GM21423 (cell line): ENCODE data around the gene ALKBH1.
"Not testable (repeated sequence)": the region's sequence is repeated elsewhere in the genome, so short reads cannot be mapped to it uniquely, and the experiment has no call there.

Experiments
- ATAC-seq: cut with Tn5 transposase; IDR thresholded peaks from one replicate; pipeline ENCODE4 v1.9.1; 2021; ENCODE audit warnings: mild to moderate bottlenecking, moderate library complexity; ENCODE audit not compliant: unreplicated experiment

ALKBH1 gene

GRCh38 chr14:77674931-77675330 is 32.9 kb downstream of the ALKBH1 start:
- no peak for ATAC-seq

DNA sequence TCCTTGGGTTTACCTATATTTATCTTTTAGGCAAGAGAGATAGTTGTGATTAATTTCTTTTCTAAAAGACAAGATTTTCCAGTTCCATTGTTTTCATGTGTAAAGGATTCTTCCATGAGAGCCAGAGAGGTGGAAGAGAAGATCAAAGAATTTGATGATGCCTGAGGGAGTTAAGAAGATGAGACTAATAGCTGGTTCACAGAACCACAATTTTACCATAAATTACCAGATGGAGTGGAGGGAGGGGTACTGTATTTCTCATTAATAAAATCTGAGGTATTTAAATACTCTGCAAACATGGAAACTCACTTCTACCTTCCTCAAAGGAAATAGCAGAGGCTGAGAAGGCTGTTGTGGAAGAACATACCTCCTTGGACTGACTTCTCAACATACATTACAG is 34.6 kb downstream of the ALKBH1 start:
- no peak for ATAC-seq

DNA sequence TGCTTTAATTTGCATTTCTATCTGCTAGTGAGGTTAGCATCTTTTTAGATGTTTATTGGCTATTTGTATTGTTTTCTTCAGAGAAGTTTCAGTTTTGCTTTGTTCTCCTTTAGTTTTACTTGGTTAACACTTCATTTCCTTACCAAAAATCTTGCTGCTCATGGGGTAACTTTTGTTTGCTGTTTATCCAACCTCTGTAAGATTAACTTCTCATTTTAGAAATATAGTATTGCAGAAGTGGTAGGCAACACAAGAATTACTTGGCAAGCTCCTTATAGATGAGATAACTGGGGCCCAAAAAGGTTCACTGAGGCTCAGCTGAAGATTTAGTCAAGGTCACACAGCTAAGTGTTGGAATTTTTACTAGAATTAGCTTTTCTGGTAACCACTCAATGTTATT is 40.5 kb downstream of the ALKBH1 start:
- ATAC-seq, result no peak

GRCh38 chr14:77663293-77663692 is 44.5 kb downstream of the ALKBH1 start:
- no peak for ATAC-seq

DNA sequence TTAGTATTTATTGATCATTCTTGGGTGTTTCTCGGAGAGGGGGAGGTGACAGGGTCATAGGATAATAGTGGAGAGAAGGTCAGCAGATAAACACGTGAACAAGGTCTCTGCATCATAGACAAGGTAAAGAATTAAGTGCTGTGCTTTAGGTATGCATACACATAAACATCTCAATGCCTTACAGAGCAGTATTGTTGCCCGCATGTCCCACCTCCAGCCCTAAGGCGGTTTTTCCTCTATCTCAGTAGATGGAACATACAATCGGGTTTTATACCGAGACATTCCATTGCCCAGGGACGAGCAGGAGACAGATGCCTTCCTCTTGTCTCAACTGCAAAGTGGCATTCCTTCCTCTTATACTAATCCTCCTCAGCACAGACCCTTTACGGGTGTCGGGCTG is 46.3 kb downstream of the ALKBH1 start:
- ATAC-seq, result not testable (repeated sequence)

DNA sequence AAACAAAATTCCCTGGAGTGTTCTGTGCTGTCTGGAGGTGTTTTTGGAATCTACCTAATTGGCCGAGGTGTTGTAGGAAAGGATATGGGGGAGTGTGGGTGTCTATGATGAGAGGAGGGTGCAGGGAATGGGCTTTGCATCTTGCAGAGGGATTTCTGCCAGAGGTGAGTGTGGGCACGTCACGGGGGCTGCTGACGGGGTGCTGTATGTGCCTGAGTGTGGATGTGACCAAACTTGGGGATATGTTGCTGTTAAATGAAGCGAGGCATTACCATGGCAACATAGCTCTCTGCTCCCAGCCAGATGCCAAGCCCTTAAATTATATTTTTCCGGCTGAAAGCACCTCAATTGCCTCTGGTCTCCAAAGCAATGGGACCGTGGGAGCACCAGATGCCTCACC is 47.1 kb downstream of the ALKBH1 start:
- ATAC-seq, result no peak

GRCh38 chr14:77659831-77660230 is 48.0 kb downstream of the ALKBH1 start:
- no peak for ATAC-seq

DNA sequence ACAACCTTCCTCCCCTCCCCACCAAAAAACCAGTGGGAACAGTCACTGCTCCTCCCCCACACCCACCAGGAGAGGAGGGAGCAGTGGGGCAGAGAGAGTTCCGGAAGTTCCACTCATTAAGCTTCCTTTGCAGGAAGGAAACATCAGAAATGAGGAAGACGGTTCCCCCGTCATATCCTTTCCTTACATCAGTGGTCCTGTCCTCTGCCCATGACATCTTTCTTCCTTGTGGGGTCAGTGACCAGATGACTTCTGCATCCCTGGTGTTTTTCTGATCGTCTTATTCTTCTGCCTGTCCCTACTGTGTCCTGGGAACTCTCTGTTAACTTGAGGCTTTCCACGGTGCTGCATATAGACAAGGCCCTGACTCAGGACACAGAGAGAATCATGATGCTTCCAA is 50.5 kb downstream of the ALKBH1 start:
- ATAC-seq, result no peak

- no peak for ATAC-seq
These were observed 53.8 kb downstream of the ALKBH1 start for GRCh38 chr14:77654001-77654441.

GRCh38 chr14:77649326-77649725 is 58.5 kb downstream of the ALKBH1 start:
- no peak for ATAC-seq

- no peak for ATAC-seq
These were observed 59.2 kb downstream of the ALKBH1 start for GRCh38 chr14:77648520-77649200.

- ATAC-seq, result no peak
These were observed 60.0 kb downstream of the ALKBH1 start for GRCh38 chr14:77647853-77648252.

DNA sequence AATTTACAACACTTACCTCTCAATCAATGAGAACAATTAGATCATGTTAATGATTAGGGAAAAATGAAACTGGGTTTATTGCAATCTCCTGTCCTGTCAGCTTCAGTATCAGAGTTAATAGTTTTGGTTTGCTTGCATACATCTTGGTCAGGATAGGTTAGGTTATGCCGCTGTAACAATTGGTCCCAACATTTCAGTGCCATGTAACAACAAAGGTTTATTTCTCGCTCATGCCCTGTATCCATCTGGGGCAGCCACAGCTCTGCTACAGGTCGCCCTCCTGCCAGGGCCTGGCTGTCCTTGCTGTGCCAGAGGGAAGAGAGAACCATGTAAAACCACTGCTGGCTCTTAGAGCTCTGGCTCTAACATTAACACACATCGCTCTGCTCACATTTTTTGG is 60.9 kb downstream of the ALKBH1 start:
- no peak for ATAC-seq

DNA sequence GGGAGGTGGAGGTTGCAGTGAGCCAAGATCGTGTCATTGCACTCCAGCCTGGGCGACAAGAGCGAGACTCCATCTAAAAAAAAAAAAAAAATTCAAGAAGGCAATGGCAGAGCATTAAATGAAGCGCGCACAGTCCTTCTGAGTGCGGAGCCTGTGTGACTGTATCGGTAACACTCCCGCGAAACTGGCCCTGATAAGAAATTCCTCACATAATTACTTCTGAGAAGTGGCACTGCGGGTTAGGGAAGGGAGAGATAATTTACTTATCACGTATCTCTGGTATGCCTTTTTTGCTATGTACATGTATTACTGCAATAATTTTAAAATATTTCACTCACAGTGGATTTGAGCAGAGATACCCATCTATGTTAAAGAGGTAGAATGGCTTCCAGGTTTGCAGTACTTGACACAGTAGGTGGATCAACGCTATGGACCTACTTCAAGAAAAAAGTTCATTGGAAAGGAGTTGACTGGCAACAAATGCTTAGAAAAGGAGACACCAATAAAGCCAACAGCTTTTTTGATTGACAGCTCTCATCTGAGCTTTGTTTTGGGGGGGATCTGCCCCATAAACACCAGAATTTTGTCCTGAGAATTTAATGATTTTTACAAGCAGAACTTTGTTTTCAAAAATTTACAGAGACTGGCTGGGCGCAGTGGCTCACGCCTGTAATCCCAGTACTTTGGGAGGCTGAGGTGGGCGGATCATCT is 62.1 kb downstream of the ALKBH1 start:
- no peak for ATAC-seq

- no peak for ATAC-seq
These were observed 65.4 kb downstream of the ALKBH1 start for GRCh38 chr14:77642407-77642806.

- peak; percentile 50 for ATAC-seq
These were observed 66.1 kb downstream of the ALKBH1 start for GRCh38 chr14:77641534-77642341.

GRCh38 chr14:77640756-77641533 is 66.9 kb downstream of the ALKBH1 start:
- no peak for ATAC-seq

DNA sequence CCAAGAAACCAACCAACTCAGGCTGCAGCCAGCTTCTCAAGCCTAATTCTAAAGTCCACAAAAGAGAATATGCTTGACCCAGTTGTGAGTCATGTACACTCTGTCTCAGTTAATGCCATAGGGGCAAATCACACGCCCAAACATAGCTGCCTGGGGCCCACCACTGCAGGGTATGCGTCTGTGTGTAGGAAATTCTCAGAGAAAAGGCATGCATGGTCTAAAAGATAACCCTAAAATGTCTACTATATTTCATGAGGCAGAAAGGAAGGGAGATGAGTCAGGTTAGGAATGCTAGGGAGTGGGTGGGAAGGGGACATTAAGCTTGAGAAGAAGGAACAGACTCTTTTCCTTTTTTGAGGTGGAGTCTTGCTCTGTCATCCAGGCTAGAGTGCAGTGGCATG is 69.1 kb downstream of the ALKBH1 start:
- ATAC-seq, result no peak

DNA sequence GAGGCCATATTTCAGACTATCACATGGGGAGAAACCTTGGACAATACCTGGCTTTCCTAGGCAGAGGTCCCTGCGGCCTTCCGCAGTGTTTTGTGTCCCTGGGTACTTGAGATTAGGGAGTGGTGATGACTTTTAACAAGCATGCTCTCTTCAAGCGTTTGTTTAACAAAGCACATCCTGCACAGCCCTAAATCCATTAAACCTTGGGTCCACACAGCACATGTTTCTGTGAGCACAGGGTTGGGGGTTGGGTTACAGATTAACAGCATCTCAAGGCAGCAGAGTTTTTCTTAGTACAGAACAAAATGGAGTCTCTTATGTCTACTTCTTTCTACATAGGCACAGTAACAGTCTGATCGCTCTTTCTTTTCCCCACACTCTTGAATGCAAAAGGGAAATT is 72.0 kb downstream of the ALKBH1 start:
- not testable (repeated sequence) for ATAC-seq

- not testable (repeated sequence) for ATAC-seq
These were observed 72.4 kb downstream of the ALKBH1 start for GRCh38 chr14:77635466-77635865.

GRCh38 chr14:77630111-77630510 is 77.7 kb downstream of the ALKBH1 start:
- ATAC-seq, result no peak
